ENCODE measurements around the gene MRPL41.
"Not testable (repeated sequence)": the region's sequence is repeated elsewhere in the genome, so short reads cannot be mapped to it uniquely, and the experiment has no call there.

The MRPL41 gene

DNA sequence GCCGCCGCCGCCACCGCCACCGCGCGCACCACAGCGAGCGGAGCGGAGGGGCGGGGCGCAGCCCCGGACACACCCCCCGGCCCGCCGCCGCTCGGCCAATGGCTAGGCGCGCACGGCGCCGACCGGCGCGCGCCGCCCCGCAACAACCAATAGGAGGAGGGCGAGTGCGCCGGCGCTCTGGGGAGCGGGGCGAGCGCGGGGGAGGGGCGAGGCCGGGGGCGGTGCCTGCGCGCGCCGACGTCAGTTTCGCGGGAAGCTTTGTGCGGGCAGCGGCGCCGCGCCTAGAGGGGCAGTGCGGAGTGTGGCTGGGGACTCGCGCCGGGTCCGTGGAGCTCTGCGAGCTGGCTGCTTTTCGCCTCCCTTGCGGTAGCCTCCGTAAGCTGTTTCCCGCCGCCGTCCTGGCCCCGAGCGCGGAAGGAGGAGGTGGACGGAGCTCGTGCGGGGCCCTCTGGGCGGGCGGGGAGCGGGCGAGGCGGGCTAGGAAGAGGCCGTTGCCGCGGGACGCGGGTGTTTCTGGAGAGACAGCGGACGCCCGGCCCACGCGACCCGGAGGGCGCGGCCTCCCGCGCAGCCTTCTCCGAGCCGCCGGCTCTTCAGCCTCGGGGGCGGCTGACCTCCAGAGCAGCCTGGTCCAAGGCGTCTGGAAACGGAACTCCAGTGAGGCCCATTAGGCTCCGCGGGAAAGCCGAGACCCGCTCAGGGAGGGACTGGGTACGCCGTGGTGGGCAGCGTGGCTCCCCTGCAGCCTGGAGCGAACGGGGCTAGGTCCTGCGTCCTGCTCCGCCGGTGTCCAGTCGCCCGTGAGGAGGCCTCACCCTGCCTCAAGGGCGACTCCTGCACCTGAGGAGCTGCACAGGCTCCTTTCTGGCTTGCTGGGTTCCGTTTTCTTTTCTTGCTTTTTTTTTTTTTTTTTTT, 39.0 kb downstream of the MRPL41 start, which contains the start of gene ZMYND19:
ZMYND19 (minus strand) TSS at position 44 of the 915 bp plus-strand sequence. CDS start 249 bp downstream, outside the sequence.
- peaks cover 18% of the 10 kb centered on the region for H3K4me1 Mint-ChIP-seq (ENCODE audit: low read depth)
- no peaks in the 10 kb centered on the region for H3K27me3 Mint-ChIP-seq (ENCODE audit: low read depth)
- no peaks in the 10 kb centered on the region for H3K9me3 Mint-ChIP-seq
- peak within 1 kb of the TSS; percentile 97 for H3K27ac Mint-ChIP-seq
- peaks cover 19% of the 10 kb centered on the region for H3K36me3 Mint-ChIP-seq (ENCODE audit: low read depth)
- peak within 1 kb of the TSS; percentile 96 for H3K4me3 Mint-ChIP-seq
- peak; percentile 90 for DNase-seq (ENCODE audit: low spot score)

DNA sequence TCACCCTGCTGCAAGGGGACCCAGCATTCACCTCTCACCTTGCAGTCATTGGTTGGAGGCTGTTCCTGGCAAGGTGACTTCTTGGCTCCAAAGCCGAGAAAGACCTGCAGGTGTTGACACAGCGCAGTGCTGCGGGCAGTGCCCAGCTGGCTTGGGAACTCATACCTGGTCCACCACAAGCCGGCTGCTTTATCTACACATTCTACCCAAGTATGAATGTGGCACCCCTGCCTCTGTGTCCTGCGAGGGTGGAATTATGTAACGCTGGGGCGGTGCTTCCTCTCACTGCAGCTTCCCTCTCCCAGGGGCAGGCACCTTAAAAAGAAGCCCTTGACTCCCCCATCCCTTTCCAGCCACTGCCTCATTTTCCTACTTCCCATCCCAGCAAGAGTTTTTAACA, 41.1 kb downstream of the MRPL41 start:
- Mint-ChIP-seq H3K4me1 (ENCODE audit: low read depth) (peaks cover 17% of the 10 kb centered on the region), H3K4me3 (no peak overlapping the region), H3K36me3 (ENCODE audit: low read depth) (peaks cover 8% of the 10 kb centered on the region), H3K9me3 (no peaks in the 10 kb centered on the region), H3K27ac (no peak overlapping the region), H3K27me3 (ENCODE audit: low read depth) (no peaks in the 10 kb centered on the region)
- no peak for DNase-seq (ENCODE audit: low spot score)

DNA sequence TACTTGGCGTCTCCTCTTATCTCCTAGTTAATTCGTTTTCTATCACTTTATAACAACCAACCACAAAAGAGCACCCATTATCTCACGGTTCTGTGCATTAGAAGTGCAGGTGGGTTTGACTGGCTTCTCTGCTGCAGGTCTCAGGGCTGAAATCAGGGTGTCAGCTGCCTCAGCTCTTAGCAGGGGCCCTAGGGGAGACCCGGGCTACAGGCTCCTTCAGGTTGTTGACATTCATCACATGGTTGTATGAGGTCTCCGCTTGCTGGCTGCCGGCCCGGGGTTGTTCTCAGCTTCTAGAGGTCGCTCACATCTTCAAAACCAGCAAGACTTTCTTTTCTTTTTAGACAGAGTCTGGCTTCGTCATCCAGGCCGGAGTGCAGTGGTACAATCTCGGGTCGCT, 41.5 kb downstream of the MRPL41 start:
- Mint-ChIP-seq H3K27ac (no peak overlapping the region), H3K4me1 (ENCODE audit: low read depth) (peaks cover 15% of the 10 kb centered on the region), H3K9me3 (no peaks in the 10 kb centered on the region), H3K36me3 (ENCODE audit: low read depth) (peaks cover 4% of the 10 kb centered on the region), H3K27me3 (ENCODE audit: low read depth) (no peaks in the 10 kb centered on the region), H3K4me3 (no peak overlapping the region)
- DNase-seq (ENCODE audit: low spot score), result no peak

DNA sequence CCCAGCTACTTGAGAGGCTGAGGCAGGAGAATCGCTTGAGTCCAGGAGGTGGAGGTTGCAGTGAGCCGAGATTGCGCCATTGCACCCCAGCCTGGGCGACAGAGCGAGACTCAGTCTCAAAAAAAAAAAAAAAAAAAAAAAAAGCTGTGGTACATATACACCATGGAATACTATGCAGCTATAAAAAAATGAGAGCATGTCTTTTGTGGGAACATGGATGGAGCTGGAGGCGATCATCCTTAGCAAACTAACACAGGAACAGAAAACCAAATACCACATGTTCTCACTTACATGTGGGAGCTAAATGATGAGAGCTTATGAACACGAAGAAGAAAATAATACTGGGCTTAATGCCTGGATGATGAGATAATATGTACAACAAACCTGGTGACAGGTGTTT, 44.9 kb downstream of the MRPL41 start:
- DNase-seq (ENCODE audit: low spot score); H3K4me1 Mint-ChIP-seq (ENCODE audit: low read depth); H3K27ac Mint-ChIP-seq; H3K4me3 Mint-ChIP-seq; H3K36me3 Mint-ChIP-seq (ENCODE audit: low read depth); H3K27me3 Mint-ChIP-seq (ENCODE audit: low read depth); H3K9me3 Mint-ChIP-seq: not testable (repeated sequence)

DNA sequence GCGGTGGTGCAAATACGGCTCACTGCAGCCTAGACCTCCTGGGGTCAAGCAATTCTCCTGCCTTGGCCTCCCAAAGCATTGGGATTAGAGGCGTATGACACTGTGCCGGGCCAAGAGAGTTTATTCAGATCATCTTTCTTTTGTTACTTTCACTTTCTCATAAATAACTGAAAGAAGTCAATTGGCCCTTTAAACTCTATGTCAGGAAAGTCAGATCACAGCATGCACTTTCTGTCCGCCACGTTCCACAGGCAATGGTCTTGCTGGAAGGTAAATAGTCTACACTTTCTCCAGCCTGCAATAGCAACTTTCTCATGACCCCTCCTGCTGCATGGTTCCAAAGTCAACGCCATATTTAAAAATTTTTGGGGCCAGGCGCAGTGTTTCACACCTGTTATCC, 47.3 kb downstream of the MRPL41 start:
- DNase-seq (ENCODE audit: low spot score), result no peak
- H3K27me3 Mint-ChIP-seq (ENCODE audit: low read depth), result no peaks in the 10 kb centered on the region
- no peaks in the 10 kb centered on the region for H3K36me3 Mint-ChIP-seq (ENCODE audit: low read depth)
- H3K4me1 Mint-ChIP-seq (ENCODE audit: low read depth), result peaks cover 14% of the 10 kb centered on the region
- H3K4me3 Mint-ChIP-seq, result no peak overlapping the region
- no peaks in the 10 kb centered on the region for H3K9me3 Mint-ChIP-seq
- no peak overlapping the region for H3K27ac Mint-ChIP-seq
